ENCODE data around the gene BMPR1B. TPM values are rescaled to one million over a fixed set of nuclear protein-coding genes. Genes with fewer than 3 reads are reported as not detected.

Gene BMPR1B
- total RNA-seq, 2 donors from 2014 or later, result 0.10 to 0.24 TPM

DNA sequence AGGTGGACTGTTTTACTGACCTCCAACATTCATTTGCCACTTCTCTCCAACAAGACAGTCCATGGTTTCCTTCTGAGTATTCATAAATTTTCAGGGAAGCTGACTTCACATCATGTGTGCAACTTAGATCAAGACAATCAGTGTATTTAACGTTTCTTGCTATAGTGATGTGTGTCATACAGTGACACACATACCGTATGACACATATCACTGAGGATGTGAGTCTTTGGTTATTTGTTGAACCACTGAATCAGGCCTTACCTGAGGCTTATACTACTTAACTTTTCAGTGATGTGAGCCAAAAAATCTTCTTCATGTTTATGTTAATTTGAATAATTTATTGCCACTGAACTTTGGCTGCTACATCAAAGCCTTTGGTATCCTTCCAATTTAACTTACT is 166.8 kb downstream of the BMPR1B start:
- H3K4me1 ChIP-seq, result no peaks in the 10 kb centered on the region
- H3K27ac ChIP-seq, result no peak overlapping the region
- TF ChIP-seq, protein P1, sequence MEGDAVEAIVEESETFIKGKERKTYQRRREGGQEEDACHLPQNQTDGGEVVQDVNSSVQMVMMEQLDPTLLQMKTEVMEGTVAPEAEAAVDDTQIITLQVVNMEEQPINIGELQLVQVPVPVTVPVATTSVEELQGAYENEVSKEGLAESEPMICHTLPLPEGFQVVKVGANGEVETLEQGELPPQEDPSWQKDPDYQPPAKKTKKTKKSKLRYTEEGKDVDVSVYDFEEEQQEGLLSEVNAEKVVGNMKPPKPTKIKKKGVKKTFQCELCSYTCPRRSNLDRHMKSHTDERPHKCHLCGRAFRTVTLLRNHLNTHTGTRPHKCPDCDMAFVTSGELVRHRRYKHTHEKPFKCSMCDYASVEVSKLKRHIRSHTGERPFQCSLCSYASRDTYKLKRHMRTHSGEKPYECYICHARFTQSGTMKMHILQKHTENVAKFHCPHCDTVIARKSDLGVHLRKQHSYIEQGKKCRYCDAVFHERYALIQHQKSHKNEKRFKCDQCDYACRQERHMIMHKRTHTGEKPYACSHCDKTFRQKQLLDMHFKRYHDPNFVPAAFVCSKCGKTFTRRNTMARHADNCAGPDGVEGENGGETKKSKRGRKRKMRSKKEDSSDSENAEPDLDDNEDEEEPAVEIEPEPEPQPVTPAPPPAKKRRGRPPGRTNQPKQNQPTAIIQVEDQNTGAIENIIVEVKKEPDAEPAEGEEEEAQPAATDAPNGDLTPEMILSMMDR (IDR thresholded peaks at IDR 0.05), result no peak
- no peaks in the 10 kb centered on the region for H3K9me3 ChIP-seq
- intact Hi-C loops (cut with DNase I), result no loop called here
- H3K4me3 ChIP-seq, result no peak overlapping the region
- DNase-seq, result no peak
- H3K27me3 ChIP-seq, result no peaks in the 10 kb centered on the region
- H3K36me3 ChIP-seq, result no peaks in the 10 kb centered on the region
- H3K9ac ChIP-seq (ENCODE audit: low read depth in 2 of 2, low read length in 2 of 2), result no peak overlapping the region

DNA sequence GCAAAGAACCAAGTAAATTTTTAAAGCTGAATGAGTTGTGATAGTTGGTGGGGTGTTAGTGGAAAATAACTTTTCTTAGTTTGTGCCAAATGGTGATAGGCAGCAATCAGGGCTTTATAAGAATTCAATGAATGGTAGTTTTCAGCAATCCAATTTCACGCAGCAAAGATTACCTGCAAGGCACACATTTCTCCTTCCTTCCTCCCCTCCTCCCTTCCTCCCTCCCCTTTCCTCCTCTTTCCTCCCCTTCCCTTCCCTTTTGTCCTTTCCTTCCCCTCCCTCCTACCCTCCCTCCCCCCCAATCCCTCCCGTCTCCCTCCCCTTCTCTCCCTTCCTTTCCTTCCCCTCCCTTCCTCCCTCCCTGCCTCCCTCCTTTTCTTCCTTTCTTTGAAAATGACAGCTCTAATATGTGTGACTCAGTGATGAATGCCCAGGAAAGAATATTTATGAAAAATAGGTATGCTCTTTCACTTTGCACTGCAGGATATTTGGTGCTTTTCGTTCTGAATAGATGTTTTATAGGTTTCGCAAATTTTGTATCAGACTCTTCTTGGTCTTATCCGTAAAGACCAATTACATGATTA is 168.1 kb downstream of the BMPR1B start:
- intact Hi-C loops (cut with DNase I), result no loop called here
- H3K27ac ChIP-seq, result no peak overlapping the region
- H3K9me3 ChIP-seq, result no peaks in the 10 kb centered on the region
- H3K4me1 ChIP-seq, result no peaks in the 10 kb centered on the region
- H3K4me3 ChIP-seq, result no peak overlapping the region
- no peak for DNase-seq
- no peak overlapping the region for H3K9ac ChIP-seq (ENCODE audit: low read depth in 2 of 2, low read length in 2 of 2)
- TF ChIP-seq, protein P1 (IDR thresholded peaks at IDR 0.05), result no peak
- no peaks in the 10 kb centered on the region for H3K36me3 ChIP-seq
- no peaks in the 10 kb centered on the region for H3K27me3 ChIP-seq

DNA sequence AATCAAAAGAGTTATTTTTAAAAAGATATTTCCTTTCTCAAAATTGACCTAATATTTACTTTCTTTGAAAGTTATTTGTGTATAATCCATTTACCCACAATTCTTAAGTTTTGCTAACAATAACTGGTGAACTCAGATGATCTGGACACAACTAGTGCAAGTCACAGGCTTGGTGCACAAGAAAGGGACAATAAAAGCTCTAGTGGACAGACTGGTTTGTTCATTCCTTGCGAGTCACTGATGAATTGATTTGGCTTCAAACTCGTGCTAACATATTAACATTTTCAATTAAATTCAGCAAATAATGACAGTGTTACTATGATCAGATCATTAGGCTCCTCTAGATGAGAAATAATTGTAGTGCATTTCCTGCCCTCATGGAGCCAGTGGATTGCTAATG is 169.2 kb downstream of the BMPR1B start:
- no peak overlapping the region for H3K9ac ChIP-seq (ENCODE audit: low read depth in 2 of 2, low read length in 2 of 2)
- H3K27ac ChIP-seq, result no peak overlapping the region
- H3K36me3 ChIP-seq, result no peaks in the 10 kb centered on the region
- no peaks in the 10 kb centered on the region for H3K4me1 ChIP-seq
- H3K9me3 ChIP-seq, result no peaks in the 10 kb centered on the region
- DNase-seq, result no peak
- TF ChIP-seq, protein P1 (IDR thresholded peaks at IDR 0.05), result no peak
- no peak overlapping the region for H3K4me3 ChIP-seq
- intact Hi-C loops (cut with DNase I), result no loop called here
- H3K27me3 ChIP-seq, result no peaks in the 10 kb centered on the region

DNA sequence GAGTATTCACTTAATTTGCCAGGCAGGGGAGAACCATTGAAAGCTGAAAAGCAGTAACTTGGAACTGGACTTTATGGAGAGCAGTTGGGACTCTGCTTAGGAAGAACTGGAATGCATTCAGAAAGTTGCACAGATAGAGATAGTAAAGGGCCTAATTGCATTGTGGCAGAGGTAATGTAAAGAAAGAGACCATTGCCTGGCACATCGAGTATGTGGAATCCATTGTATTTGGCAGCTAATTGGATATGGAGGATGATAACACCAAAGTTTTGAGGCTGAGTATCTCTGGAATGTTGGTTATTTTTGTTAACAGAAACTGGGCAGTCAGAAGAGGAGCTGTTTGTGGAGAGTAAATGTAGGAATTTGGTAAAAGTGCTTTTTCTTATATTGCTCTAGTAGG is 169.9 kb downstream of the BMPR1B start:
- Histone ChIP-seq H3K4me3 (no peak overlapping the region), H3K27me3 (no peaks in the 10 kb centered on the region), H3K36me3 (no peaks in the 10 kb centered on the region), H3K27ac (no peak overlapping the region), H3K9ac (ENCODE audit: low read depth in 2 of 2, low read length in 2 of 2) (no peak overlapping the region), H3K4me1 (no peaks in the 10 kb centered on the region), H3K9me3 (no peaks in the 10 kb centered on the region)
- DNase-seq, result no peak
- TF ChIP-seq, protein P1 (IDR thresholded peaks at IDR 0.05), result no peak
- intact Hi-C loops (cut with DNase I), result no loop called here

DNA sequence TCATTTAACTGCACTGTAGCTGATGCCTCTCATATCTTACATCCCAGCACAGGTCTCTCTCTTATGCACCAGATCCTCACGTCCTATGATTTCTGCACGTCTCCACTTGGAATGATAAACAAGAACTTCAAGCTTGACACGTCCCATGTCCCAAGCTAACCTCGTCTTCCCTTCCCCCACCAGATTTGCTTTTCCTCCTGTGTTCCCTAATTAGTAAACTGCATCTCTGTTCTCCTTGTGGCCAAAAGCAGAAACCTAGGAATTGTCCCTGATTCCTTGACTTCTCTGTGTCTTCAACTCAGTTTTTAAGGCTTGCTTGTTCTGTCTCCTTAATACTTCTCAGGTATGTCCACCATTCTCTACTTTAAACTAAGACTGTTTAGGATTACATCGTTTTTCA is 171.9 kb downstream of the BMPR1B start:
- H3K27me3 ChIP-seq, result no peaks in the 10 kb centered on the region
- no peaks in the 10 kb centered on the region for H3K4me1 ChIP-seq
- H3K4me3 ChIP-seq, result no peak overlapping the region
- no peaks in the 10 kb centered on the region for H3K36me3 ChIP-seq
- intact Hi-C loops (cut with DNase I), result no loop called here
- H3K9me3 ChIP-seq, result no peaks in the 10 kb centered on the region
- H3K27ac ChIP-seq, result no peak overlapping the region
- TF ChIP-seq, protein P1 (IDR thresholded peaks at IDR 0.05), result no peak
- DNase-seq, result no peak
- H3K9ac ChIP-seq (ENCODE audit: low read depth in 2 of 2, low read length in 2 of 2), result no peak overlapping the region
